Embryonic facial prominence (tissue), 1 donor: ENCODE measurements around the gene TNFSF13B.
"Not testable (repeated sequence)": the region's sequence is repeated elsewhere in the genome, so short reads cannot be mapped to it uniquely, and the experiment has no call there.

Source experiments
- DNase-seq: peaks from one replicate; pipeline ENCODE4 v3.0.0-alpha.2; 2016; ENCODE audit errors: extremely low spot score

Gene TNFSF13B

GRCh38 chr13:108269601-108270328 is at the start of gene TNFSF13B:
TNFSF13B (plus strand) TSS chr13:108269718; CDS start chr13:108269896, 178 bp downstream.
- no peak for DNase-seq

DNA sequence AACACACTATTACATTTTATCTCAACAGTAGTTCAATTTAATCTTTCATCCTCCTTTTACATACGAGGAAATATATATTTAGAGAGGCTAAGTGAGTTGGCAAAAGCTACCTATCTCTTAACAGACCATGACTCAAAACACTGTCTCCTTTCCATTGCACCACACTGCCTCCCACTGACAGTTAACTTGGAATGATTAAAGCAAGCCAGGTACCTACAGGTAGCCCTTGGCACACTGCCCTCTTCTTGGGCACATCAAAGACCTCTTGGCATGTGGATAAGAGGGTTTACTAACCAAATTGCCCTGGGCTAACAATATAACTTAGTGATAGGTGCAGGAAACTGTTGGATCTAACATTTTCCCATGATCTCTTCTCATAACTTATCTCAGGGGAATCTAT is 49.5 kb upstream of the TNFSF13B start:
- no peak for DNase-seq

DNA sequence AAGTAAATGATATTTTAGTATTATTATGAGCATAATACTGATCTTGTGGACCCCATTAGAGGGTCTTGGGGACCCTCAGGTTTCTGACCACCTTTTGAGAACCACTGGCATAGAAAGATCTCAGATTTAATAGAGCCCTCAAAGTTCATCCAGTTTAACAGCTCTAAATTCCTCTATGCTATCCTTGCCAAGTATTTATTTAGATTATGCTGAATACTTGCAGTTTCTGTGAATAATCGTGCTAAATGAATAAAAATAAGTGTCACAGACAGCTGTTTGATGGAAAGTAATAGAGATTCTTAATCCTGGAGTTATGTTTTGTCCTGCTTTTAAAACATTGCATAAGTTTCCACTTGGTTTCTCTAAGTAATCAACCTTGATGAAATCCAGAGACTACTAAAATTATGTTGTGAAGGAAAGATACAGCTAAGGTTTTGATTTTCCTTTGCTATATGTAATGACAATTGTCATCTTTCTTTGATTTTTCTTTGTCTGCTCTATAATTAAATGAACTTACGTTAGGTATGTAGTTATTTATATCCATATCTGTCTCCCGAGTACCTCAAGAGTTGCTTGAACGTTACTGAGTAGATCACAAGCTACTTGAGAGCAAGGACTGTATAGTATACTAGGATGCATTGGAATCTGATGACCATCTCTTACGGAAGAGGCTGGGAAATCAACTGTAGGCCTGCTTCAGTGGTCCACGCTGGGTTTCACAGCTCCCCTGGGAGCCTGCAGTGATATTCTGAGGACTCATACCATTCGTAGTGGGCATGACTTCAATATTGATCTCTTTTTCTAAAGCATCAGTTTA is 45.6 kb upstream of the TNFSF13B start:
- no peak for DNase-seq

GRCh38 chr13:108225440-108225839 is 44.1 kb upstream of the TNFSF13B start:
- no peak for DNase-seq

DNA sequence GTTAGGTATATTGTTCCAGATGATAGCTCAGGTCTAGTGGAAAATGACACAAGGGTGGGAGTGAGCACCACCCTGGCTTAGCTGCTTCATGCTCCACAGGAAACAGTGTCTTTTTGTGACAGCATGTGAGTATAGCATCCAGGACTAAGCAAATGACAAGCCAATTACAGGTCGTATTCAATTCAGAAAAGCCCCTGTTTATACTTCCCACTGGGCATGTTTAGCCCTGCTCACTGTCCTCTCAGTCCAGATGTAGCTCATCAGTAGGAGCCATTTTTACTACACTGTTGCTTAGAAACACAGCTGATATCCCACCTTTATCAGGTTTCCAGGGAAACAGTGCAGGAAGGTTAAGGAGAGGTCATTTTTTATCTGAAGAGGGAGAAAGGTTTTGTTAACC is 43.3 kb upstream of the TNFSF13B start:
- DNase-seq = no peak

DNA sequence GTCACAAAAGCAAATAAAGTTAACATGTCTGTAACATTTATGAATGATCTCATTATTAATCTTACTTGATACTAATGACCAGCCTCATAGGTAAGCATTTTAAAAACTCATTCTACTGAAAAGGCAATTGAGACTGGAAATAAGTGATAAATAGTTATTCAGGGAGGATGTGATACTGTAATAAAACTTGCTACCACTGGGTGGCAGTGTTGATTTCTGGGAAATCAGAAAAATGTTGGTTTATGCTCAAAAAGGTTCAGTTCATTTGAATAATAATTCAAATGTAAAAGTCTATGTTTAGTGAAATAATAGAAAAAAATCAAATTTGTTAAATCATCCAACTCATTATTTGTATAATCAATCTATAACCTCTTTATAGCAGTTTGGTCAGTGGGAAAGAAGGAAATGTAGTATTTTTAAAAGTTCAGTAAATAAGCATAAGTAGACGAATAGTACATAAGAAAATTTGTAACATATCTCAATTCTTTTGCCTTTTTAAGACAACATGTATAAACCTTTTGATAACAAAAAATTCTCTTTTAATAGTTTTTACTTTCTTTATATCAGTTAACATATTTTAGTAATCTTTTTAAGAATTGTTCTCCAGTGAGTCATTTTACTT is 41.8 kb upstream of the TNFSF13B start:
- DNase-seq = no peak

GRCh38 chr13:108230377-108230776 is 39.1 kb upstream of the TNFSF13B start:
- DNase-seq = no peak

- DNase-seq = no peak
Observed at GRCh38 chr13:108249150-108249549, 20.4 kb upstream of the TNFSF13B start.

DNA sequence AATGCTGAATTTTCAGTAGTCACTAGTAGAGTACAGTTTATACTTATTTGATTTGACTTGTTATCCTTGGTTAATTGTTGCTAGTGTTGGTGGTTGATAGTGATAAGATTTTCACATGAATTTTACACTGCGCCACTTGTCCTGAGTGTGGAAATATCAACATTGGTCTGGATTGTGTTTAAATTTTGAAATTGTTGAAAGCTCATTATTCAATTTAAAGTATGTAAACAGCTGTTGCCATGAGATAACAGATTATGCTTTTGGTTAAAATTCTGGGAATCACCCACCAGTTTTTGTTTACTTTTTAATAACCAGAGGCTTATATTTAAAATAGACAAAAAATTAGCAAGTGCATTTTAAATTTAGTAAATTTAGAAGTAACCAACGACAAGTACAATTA is 12.3 kb upstream of the TNFSF13B start:
- no peak for DNase-seq

DNA sequence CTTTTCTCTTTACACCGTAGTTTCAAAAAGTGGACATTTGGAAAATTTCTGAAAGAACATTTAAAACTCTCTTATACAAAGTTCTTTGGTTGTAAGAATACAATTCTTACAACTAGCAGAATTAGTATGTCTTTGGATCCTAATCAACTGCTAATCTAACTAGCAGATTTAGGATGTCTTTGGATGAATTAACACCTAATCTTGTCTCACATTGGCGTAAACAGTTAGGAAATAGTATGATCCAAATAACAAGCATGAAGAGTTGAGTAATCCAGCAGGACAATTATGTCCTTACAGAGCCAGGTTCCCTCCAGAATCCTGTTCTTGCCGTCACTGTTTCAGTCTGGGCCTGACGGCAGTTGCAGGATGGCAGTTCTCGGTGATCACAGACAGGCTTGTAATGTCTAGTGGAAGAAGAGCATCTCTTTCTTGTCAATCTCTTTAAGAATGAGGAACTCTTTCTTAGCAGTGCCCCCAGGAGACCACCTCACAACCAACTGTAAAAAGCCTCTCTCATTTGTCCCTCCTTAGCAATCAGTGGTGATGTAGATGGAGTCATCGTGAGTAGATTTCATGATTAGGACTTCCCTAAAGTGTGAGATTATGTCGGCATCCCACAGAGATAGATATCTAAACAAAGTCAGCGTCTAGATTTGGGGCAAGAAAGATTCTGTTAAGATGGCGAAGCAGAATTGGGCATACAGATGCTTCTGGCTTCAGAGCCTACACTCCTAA is 5.7 kb upstream of the TNFSF13B start:
- DNase-seq = no peak

DNA sequence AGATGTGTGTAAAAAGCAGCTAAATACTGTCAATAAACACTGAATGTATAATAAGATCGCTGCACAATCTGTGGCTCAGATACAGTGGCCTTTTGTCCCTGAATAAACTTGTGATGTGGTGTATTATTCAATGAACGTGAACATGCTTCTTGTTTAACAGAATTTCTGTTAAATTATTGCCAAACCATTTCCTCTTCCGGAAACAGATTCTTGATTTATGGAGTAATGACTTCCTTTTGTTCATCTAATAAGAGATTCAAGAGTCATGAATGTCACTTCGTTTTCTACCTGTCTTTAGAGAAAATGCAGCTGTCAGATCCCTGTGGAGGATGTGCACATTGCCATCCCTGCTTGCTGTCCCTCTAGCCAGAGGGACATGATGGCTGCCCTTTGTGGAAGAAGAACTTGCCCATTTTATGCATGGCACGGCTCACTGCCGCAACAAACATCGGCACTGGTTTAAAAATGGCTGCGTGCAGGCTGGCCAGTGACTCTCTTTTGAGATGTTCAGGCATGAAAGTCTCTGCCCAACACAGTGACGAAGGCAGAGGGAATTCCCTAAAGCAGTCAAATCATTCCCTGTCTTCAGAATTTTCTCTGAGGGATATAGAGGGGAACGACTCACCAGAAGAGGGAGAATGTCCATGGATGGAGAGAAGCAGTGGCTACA is 3.1 kb upstream of the TNFSF13B start:
- no peak for DNase-seq

- DNase-seq = no peak
Observed at GRCh38 chr13:108267347-108267746, 2.2 kb upstream of the TNFSF13B start.

GRCh38 chr13:108267855-108268254 is 1.7 kb upstream of the TNFSF13B start:
- DNase-seq = not testable (repeated sequence)

- DNase-seq = no peak
Observed at GRCh38 chr13:108268466-108269112, 929 bp upstream of the TNFSF13B start.

DNA sequence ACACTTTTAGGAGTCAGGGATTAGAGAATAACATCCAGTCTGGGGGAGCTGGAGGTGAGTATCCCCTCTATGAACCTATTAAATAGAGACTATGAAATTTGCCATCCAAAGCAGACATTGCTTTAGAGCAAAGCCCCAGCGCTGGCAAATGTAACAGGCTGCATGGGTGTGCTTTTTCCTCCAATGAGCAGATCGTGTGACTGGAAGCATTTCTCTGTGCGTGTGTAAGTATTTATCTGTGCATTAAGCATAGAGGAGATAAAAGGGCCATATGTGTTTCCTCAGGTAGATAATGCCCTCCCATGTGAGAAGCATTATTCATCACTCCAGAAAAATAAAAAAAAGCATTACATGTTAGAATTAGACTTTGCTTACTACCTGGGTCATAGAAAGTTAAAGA is 924 bp downstream of the TNFSF13B start:
- no peak for DNase-seq

DNA sequence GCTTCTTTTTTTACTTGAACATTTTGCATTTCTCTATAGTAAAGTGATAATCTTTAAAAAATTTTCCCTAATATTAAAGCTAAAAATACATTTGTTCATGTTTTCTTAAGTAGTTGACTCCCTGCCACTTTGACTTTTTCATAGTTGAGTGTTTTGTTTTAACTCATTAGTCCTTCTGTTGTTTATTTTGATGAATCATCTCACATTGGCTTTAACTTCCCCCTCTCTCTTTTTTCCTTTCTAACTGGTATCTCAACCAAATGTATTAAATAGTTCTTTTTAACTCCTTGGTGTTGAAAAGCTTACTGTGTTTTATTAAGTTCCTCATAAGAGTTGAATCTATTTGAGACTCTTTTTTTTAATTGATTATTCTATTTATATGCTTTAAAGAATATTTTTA is 2.8 kb downstream of the TNFSF13B start:
- DNase-seq = no peak

DNA sequence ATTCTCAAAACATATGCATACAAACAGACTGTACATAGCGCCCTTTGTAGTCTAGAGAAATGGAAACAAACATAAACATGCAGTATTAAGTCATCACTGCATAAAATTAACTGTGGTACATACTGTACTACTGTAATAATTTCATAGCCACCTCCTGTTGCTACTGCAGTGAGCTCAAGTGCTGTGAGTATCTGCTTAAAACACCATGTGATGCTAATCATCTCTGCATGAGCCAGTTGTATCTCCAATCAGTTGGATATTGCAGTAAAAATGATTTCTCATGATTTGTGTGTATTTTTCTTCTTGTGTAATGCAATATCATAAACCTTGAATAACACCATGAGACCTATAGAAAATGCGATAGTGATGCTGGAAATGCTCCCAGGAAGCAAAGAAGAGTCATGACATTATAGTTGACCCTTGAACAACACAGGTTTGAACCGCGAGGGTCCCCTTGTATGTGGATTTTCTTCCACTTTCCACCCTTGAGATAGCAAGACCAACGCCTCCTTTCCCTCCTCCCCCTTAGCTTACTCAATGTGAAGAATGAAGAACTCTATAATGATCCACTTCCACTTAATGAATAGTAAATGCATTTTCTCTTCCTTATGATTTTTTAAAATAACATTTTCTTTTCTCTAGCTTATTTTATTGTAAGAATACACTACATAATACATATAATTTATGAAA is 4.1 kb downstream of the TNFSF13B start:
- no peak for DNase-seq

DNA sequence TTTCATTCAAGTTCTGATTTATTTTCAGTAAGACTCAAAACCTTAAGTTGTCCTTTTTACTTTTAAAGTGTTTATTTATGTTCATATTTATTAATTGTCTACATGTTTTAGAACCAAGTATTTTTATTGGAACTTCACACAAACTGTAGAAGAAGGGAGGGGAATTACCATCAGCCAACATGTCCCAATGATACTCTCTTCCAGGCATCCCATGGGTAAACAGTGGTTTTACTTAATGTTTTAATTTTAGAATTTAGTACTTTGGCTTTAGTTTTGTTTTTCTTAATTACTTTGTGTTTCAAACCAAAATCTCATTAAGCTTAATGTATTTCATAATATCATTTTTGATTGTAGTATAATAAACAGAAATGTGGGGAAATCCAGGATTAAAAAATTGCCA is 5.2 kb downstream of the TNFSF13B start:
- DNase-seq = no peak

- no peak for DNase-seq
Observed at GRCh38 chr13:108276060-108276459, 6.5 kb downstream of the TNFSF13B start.

DNA sequence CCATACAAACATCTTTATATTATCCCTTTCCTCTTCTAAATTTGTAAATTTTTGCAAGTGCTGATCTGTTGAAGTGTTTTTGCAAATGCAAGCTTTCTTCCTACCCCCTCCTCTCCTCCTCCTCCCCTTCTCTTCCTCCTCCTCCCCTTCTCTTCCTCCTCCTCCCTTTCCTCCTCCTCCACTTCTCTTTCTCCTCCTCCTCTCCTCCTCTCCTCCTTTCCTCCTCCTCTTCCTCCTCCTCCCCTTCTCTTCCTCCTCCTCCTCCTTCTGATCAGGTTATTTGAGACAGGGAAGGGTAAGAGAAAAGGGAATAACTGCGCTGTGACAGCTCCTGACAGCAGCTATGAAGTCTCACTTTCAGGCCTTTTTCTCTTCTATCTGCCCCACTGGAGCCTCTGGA is 8.9 kb downstream of the TNFSF13B start:
- DNase-seq = no peak
